ENCODE measurements around the gene TULP4.
"Not testable (repeated sequence)": the region's sequence is repeated elsewhere in the genome, so short reads cannot be mapped to it uniquely, and the experiment has no call there.

Gene TULP4

DNA sequence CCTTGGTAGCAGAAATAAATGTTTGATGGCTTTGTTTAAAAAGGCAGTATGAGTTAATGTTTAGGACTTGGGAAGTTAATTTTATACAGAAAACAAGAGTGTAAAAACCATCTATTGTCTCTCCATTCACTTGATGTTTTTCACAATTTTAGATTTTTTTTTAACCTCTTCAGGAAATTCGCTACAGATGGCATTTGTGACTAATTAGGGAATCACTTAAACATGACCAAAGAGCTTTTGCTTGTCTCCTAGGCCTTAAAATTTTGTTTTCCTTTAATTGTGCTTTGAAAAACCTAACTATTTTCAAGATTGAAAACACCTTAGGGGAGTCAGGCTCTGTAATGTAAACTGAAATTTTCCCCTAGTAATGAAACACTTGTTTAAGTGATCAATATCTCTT is 17.3 kb downstream of the TULP4 start:
- FAIRE-seq: peak; percentile 84

GRCh38 chr6:158330016-158330415 is 17.8 kb downstream of the TULP4 start:
- no peak for FAIRE-seq

DNA sequence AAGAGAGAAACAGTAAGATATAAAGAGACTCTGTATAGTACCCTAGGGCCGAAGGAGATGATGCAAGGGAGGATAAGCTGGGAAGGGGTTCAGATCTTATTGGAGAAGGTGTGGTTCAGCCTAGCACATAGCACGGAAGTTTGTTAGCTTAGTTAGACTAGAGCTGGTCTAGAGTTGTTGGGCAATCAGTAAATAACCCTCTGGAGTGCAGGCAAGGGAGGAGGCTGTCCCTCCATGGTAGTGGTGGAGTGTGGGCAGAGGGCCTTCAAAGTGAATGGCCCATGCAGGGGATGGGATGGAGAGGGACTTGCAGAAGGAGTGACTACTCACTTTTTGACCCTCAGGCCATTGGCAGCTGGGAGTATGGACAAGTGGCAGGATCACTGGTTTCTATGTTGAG is 20.0 kb downstream of the TULP4 start:
- FAIRE-seq: no peak

DNA sequence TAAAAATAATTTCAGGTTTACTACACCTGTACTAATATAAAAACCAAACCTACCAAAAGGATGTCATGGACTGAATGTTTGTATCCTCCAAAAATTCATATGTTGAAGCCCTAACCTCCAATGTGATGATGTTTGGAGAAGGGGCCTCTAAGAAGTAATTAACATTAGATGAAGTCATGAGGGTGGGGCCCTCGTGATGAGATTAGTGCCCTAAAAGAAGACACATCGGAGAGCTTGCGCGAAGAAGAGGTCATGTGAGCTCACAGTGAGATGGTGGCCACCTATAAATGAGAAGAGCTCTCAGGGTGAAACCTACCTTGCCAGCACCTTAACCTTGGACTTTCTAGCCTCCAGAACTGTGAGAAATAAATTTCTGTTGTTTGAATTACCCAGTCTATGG is 20.8 kb downstream of the TULP4 start:
- no peak for FAIRE-seq

GRCh38 chr6:158334534-158334933 is 22.3 kb downstream of the TULP4 start:
- no peak for FAIRE-seq

GRCh38 chr6:158337332-158337731 is 25.1 kb downstream of the TULP4 start:
- peak; percentile 74 for FAIRE-seq

- FAIRE-seq: no peak
These were observed 26.2 kb downstream of the TULP4 start for GRCh38 chr6:158338311-158339112.

- FAIRE-seq: not testable (repeated sequence)
These were observed 26.9 kb downstream of the TULP4 start for GRCh38 chr6:158339197-158339596.

DNA sequence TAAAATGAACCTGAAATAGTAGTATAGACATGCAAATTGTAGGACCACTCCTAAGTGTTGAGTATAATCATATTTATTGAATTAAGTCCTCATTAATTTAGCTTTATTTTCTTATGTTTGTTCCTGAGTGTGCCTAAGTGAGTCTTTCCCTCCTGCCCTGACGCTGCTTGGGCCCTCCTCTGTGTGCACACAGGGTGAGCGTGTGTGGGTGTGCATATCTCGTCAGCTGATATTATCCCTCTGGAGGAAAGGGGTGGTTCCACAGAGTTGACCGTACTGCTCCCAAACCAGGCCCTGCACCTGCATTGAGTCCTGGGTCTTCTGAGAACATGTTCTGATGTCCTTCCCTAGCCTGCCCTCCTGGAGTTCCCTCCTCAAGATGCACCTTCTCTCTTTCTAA is 28.0 kb downstream of the TULP4 start:
- FAIRE-seq: no peak

- FAIRE-seq: no peak
These were observed 32.3 kb downstream of the TULP4 start for GRCh38 chr6:158344534-158344933.

GRCh38 chr6:158345444-158345843 is 33.2 kb downstream of the TULP4 start:
- FAIRE-seq: not testable (repeated sequence)

DNA sequence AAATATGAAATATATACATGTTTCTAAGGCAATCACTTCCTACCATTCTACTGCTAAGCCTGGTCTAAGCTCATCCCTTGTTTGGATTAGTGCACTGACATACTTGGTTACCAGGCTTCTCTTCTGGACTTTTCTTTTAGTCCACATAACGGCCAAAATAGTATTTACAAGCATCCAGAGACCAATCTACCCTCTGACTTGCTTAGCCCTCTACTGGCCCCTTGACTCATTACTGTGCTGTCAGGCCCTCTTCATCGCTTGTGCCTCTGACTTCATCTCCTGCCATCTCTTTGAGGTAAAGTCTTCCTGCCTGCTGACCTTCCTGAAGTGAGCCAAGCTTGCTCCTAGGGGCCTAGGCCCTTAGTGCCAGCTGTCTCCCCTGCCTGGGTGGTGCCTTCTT is 35.1 kb downstream of the TULP4 start:
- no peak for FAIRE-seq

- FAIRE-seq: not testable (repeated sequence)
These were observed 36.7 kb downstream of the TULP4 start for GRCh38 chr6:158348737-158349504.

DNA sequence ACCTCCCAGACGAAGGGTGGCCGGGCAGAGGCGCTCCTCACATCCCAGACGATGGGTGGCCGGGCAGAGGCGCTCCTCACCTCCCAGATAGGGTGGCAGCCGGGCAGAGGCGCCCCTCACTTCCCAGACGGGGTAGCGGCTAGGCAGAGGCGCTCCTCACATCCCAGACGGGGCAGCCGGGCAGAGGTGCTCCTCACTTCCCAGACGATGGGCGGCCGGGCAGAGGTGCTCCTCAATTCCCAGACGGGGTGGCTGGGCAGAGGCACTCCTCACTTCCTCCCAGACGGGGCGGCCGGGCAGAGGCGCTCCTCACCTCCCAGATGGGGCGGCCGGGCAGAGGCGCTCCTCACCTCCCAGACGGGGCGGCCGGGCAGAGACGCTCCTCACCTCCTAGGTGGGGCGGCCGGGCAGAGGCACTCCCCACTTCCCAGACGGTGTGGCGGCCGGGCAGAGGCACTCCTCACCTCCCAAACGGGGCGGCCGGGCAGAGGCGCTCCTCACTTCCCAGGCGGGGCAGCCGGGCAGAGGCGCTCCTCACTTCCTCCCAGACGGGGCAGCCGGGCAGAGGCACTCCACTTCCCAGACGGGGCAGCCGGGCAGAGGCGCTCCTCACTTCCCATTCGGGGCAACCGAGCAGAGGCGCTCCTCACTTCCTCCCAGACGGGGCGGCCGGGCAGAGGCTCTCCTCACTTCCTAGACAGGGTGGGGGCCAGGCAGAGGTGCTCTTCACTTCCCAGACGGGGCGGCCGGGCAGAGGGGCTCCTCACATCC is 37.4 kb downstream of the TULP4 start:
- not testable (repeated sequence) for FAIRE-seq

DNA sequence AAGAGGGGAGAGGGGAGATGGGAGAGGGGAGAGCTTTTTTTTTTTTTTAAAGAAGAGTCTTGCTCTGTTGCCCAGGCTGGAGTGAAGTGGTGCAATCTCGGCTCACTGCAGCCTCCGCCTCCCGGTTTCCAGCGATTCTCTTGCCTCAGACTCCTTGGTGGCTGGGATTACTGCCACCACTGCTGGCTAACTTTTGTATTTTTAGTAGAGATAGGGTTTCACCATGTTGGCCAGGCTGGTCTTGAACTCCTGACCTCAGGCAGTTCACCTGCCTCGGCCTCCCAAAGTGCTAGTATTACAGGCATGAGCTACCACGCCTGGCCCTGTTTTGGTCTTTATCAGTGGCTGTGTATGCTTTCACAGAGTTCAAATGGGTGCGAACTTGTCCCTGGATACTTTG is 38.5 kb downstream of the TULP4 start:
- not testable (repeated sequence) for FAIRE-seq

GRCh38 chr6:158353883-158354877 is 41.9 kb downstream of the TULP4 start:
- FAIRE-seq: no peak

- FAIRE-seq: no peak
These were observed 44.6 kb downstream of the TULP4 start for GRCh38 chr6:158356586-158357546.

DNA sequence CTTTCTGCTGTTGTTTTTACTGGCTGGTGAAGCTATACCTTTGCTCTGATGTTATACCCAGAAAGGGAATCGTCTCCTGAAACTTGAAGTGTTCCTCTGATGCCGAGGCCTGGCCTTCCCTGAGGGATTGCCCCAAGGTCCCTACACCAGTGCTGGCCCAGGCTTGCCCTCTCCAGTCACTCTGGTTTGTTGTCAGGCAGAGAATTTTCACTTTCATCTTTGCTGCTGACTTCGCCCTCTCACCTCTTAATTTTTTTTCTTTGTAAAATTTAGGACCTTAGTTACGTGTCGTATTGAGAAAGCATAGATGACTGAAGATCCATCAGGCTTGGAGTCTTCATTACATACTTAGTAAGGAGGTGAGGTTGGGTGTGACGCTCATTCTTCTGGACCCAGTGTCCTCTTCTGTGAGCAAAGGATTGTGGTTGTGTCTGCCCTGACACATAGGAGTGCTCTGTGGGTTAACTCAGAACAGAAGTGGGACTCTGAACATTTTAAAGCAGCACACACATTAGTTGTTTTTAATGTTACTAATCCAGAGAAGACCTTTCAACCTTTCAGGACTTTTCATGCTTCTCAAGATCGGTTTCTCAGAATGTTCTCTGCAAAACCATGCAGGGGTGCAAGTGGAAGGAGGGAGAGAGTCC is 45.4 kb downstream of the TULP4 start:
- FAIRE-seq: no peak

DNA sequence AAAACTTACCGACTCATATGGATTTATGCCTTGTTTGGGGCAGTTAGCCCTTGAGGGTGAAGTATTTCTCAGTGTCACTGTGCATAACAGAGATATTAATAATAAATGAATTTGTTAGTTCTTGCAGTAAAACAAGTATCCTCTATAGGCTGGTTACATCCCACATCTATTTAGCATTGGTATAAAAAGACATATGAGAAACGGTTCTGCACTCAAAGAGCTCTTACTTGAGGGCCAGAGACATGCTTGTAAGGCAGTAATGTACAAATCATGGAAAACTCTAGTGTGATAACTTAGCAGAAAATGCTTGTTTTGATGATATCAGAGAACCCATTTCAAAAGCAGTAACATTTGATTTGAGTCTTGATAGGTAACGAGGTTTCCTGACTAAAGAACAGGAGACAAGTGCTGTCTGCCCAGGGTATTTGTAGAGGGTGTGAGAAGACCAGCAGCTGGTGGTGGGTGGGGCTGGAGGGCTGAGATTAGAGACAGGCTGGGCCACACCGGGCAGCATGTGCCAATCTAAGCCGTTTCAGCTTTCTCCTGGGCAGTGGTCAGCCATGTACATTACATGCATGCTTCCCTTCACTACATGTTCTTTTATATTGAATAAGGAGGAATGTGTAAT is 46.3 kb downstream of the TULP4 start:
- FAIRE-seq: no peak

DNA sequence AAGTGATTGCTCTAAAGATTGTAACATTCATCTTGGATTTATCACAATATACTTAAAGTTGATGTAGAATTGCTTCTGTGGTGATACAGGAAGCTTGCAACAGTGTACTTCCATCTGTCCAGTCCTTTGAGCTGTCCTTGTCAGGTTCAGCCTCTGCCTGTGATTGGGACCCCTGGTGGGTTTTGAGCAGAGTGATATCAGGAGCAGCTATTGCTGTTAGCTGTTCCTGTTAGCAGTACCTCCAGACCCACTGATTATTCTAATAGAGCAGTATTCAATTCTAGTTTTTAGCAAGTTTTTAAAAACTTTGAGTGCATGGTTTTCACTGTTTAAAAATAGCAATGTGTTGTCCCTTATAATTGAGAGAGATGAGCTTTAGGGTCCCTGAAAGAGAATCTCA is 48.8 kb downstream of the TULP4 start:
- no peak for FAIRE-seq

Measured in islet of Langerhans (tissue), 1 donor.